K562 (cell line): ENCODE measurements around the gene GCDH. TPM values are rescaled to one million over a fixed set of nuclear protein-coding genes. Genes with fewer than 3 reads are reported as not detected.
A peak's percentile ranks its signal among the peaks of the same experiment; 100 is the strongest.

ENCODE experiments used
- BHLHE40 ChIP-seq: IDR thresholded peaks from 2 replicates; pipeline ENCODE4 v1.6.1; 2011; ENCODE audit warnings: low read length, improper control_type of control experiment
- ETS2 ChIP-seq: IDR thresholded peaks from 2 replicates; pipeline ENCODE4 v1.6.1; 2016; ENCODE audit warnings: borderline replicate concordance, missing genetic modification characterization, mild to moderate bottlenecking, moderate library complexity, missing compliant biosample characterization; ENCODE audit not compliant: poor library complexity, severe bottlenecking
- EWSR1 ChIP-seq: fragments of 450-650 bp; IDR thresholded peaks from 2 replicates; pipeline ENCODE4 v1.6.1; 2018; ENCODE audit warnings: borderline replicate concordance, mild to moderate bottlenecking, low read depth, moderate library complexity; ENCODE audit not compliant: partially characterized antibody
- HDAC1 ChIP-seq, 2 experiments: fragments of 450-650 bp; IDR thresholded peaks; 2 replicates each; pipeline ENCODE4 v1.6.1; 2016 to 2017; ENCODE audit warnings: inconsistent platforms in 1 of 2, mild to moderate bottlenecking in 1 of 2, moderate library complexity in 1 of 2
- HMBOX1 ChIP-seq: sonication (generic); IDR thresholded peaks from 2 replicates; pipeline ENCODE4 v1.6.1; 2016
- HNRNPL ChIP-seq: fragments of 200-400 bp; formaldehyde crosslinking; IDR thresholded peaks from 2 replicates; pipeline ENCODE4 v1.6.1; 2017; ENCODE audit warnings: low read depth, mild to moderate bottlenecking, low read length
- NCOA6 ChIP-seq: fragments of 450-650 bp; IDR thresholded peaks from 2 replicates; pipeline ENCODE4 v1.6.1; 2017; ENCODE audit warnings: mild to moderate bottlenecking
- NCOR1 ChIP-seq: fragments of 450-650 bp; IDR thresholded peaks from 2 replicates; pipeline ENCODE4 v1.6.1; 2016; ENCODE audit warnings: mild to moderate bottlenecking, moderate library complexity
- NR2C2 ChIP-seq, 2 experiments: fragments of 200-800 bp in 1 of 2; sonication (Bioruptor generic) in 1 of 2; sonication (generic) in 1 of 2; formaldehyde crosslinking in 1 of 2; IDR thresholded peaks; 2 replicates each; pipeline versions ENCODE4 v1.6.1 to v1.8.0; 2016 to 2022; ENCODE audit warnings: mild to moderate bottlenecking in 1 of 2, missing compliant biosample characterization in 1 of 2, missing genetic modification characterization in 1 of 2, missing genetic modification reagents in 1 of 2
- NRF1 ChIP-seq, 2 experiments: fragments of 450-650 bp; IDR thresholded peaks in 1 of 2; conservative IDR thresholded peaks in 1 of 2; 2 replicates each; pipeline ENCODE4 v1.6.1; 2014; ENCODE audit warnings: mild to moderate bottlenecking in 2 of 2
- PCBP2 ChIP-seq: fragments of 200-400 bp; formaldehyde crosslinking; IDR thresholded peaks from 2 replicates; pipeline ENCODE4 v1.6.1; 2018; ENCODE audit warnings: low read length, low read depth, mild to moderate bottlenecking, moderate library complexity; ENCODE audit not compliant: poor library complexity, severe bottlenecking
- POLR2G ChIP-seq: fragments of 200-400 bp; formaldehyde crosslinking; IDR thresholded peaks from 2 replicates; pipeline ENCODE4 v1.6.1; 2017; ENCODE audit warnings: low read depth, mild to moderate bottlenecking, antibody characterized with exemption, low read length, moderate library complexity
- POLR2H ChIP-seq: IDR thresholded peaks from 2 replicates; pipeline ENCODE4 v1.6.1; 2016; ENCODE audit warnings: missing genetic modification characterization, low read depth, mild to moderate bottlenecking, control low read depth, missing compliant biosample characterization, moderate library complexity
- RAD21 ChIP-seq, 2 experiments: fragments of 250-450 bp in 1 of 2; fragments of 450-650 bp in 1 of 2; sonication (Bioruptor Pico) in 1 of 2; formaldehyde crosslinking in 1 of 2; IDR thresholded peaks in 1 of 2; conservative IDR thresholded peaks in 1 of 2; 2 replicates each; pipeline versions ENCODE4 v1.4.0 to v1.8.0; 2020 to 2022; ENCODE audit warnings: mild to moderate bottlenecking in 2 of 2, moderate library complexity in 1 of 2
- SP2 ChIP-seq: IDR thresholded peaks from 2 replicates; pipeline ENCODE4 v1.6.1; 2011; ENCODE audit warnings: mild to moderate bottlenecking, low read depth, low read length, moderate library complexity; ENCODE audit not compliant: poor library complexity, severe bottlenecking; ENCODE audit errors: extremely low read depth
- TFE3 ChIP-seq: fragments of 450-650 bp; formaldehyde crosslinking; IDR thresholded peaks from 2 replicates; pipeline ENCODE4 v1.4.0; 2020; ENCODE audit warnings: mild to moderate bottlenecking, mixed read lengths
- THAP12 ChIP-seq: fragments of 250-450 bp; sonication (Bioruptor Pico); IDR thresholded peaks from 2 replicates; pipeline ENCODE4 v1.9.0; 2021; ENCODE audit warnings: mild to moderate bottlenecking, inconsistent platforms
- YBX1 ChIP-seq: fragments of 450-650 bp; IDR thresholded peaks from 2 replicates; pipeline ENCODE4 v1.7.1; 2016; ENCODE audit warnings: mild to moderate bottlenecking
- ZBTB1 ChIP-seq: sonication (generic); formaldehyde crosslinking; IDR thresholded peaks from 2 replicates; pipeline ENCODE4 v1.8.1; 2023; ENCODE audit warnings: missing genetic modification reagents, low read depth, mild to moderate bottlenecking, borderline replicate concordance
- ZBTB43 ChIP-seq: sonication (generic); formaldehyde crosslinking; IDR thresholded peaks from 2 replicates; pipeline ENCODE4 v1.8.0; 2023; ENCODE audit warnings: mild to moderate bottlenecking, missing genetic modification reagents
- polyA plus RNA-seq, 8 experiments: library from polyadenylated mRNA; depleted of rRNA in 4 of 8; stranded (reverse) in 5 of 8; unstranded in 3 of 8; fragments of >200 nt; fragmentation: Nextera tagmentation in 2 of 8; fragmentation: Illumina TruSeq in 1 of 8; extraction: Ambion mirVana in 2 of 8; extraction: Trizol in 1 of 8; gene quantifications; 2 replicates each; pipeline versions ENCODE4 v1.2.1 to v1.2.3, GENCODE V29; 2011 to 2014; ENCODE audit warnings: inconsistent platforms in 1 of 8, missing spikeins in 1 of 8
- total RNA-seq, 7 experiments: library from RNA; depleted of rRNA in 6 of 7; stranded (reverse); fragments of >200 nt in 6 of 7; fragmentation: Illumina TruSeq in 2 of 7; extraction: Trizol in 2 of 7; gene quantifications; 2 replicates each; pipeline versions ENCODE4 v1.2.1 to v1.2.3, GENCODE V29; 2011 to 2021; ENCODE audit warnings: low replicate concordance in 1 of 7

Gene GCDH
- total and polyA plus RNA-seq, 9 of the 15 experiments (the other 6 are each of a cell fraction or from before 2014, with no cell fraction given), result 2.9 to 50.8 (median 19.1) TPM

GRCh38 chr19:12881172-12881808 lies 9.7 kb upstream of the GCDH start, which contains the start of gene DNASE2 (continued):
- TF ChIP-seq PCBP2 (no peak), ETS2 (tag) (no peak), TFE3 (peak; percentile 36; the same call in 1 of the 2 replicates), ZBTB43 (CRISPR knock-in tag) (peak; percentile 71; the same call in 1 of the 2 replicates), POLR2H (peak; percentile 83), HDAC1 (IDR thresholded peaks at IDR 0.05) (peak in 1 of 2 experiments; percentile 72; a peak in 2 of 4 replicates), NCOA6 (no peak), EWSR1 (no peak), HNRNPL (0 out of 2 replicates have a peak, but pooled peaks have one; percentile 8), YBX1 (no peak), SP2 (no peak), NR2C2 (CRISPR knock-in tag; IDR thresholded peaks at IDR 0.05) (no peak), NR2C2 (tag; IDR thresholded peaks at IDR 0.05) (peak; percentile 74; the same call in 1 of the 2 replicates), HMBOX1 (no peak), POLR2G (peak; percentile 93), NCOR1 (0 out of 2 replicates have a peak, but pooled peaks have one; percentile 8), ZBTB1 (CRISPR knock-in tag) (peak; percentile 29; the same call in 1 of the 2 replicates), THAP12 (CRISPR knock-in tag) (peak; percentile 64; the same call in 1 of the 2 replicates), BHLHE40 (peak; percentile 48), RAD21 (CRISPR knock-in tag; conservative IDR thresholded peaks at IDR 0.05 in 1 of 2, IDR thresholded peaks at IDR 0.05 in 1 of 2) (peak in 1 of 2 experiments; percentile 7; a peak in 1 of 4 replicates), NRF1 (conservative IDR thresholded peaks at IDR 0.05 in 1 of 2, IDR thresholded peaks at IDR 0.05 in 1 of 2) (peak; percentile 84 to 86)
